Islet of Langerhans (tissue), 1 donor: ENCODE measurements around the gene NEMP2.

Experiments
- FAIRE-seq: peaks from one replicate; lab custom pipeline; 2011; peaks lifted over from hg19 to GRCh38; lab: Jason Lieb, UNC

NEMP2 gene

GRCh38 chr2:190457256-190457655 lies 77.3 kb downstream of the NEMP2 start:
- no peak for FAIRE-seq

- no peak for FAIRE-seq
Observed at GRCh38 chr2:190456833-190457232, 77.7 kb downstream of the NEMP2 start.

GRCh38 chr2:190455358-190456095 lies 79.0 kb downstream of the NEMP2 start:
- no peak for FAIRE-seq

- FAIRE-seq, result no peak
Observed at GRCh38 chr2:190454795-190455194, 79.7 kb downstream of the NEMP2 start.
